Retina (tissue), 1 donor: Measurements from ENCODE around the gene TNNI3K.
"Not testable (repeated sequence)": the region's sequence is repeated elsewhere in the genome, so short reads cannot be mapped to it uniquely, and the experiment has no call there.

Source experiments
- DNase-seq: peaks from one replicate; pipeline ENCODE4 v3.0.0-alpha.2; 2016

TNNI3K gene

GRCh38 chr1:74235153-74235552 is at the start of gene TNNI3K:
Gene TNNI3K, plus strand, starts transcription at chr1:74235387. Its CDS starts 65 bp downstream, at chr1:74235452.
- DNase-seq: no peak

- no peak for DNase-seq
These were observed 41.3 kb upstream of the TNNI3K start for GRCh38 chr1:74193908-74194307.

- no peak for DNase-seq
These were observed 39.8 kb upstream of the TNNI3K start for GRCh38 chr1:74195339-74195738.

GRCh38 chr1:74197255-74197654 is 37.9 kb upstream of the TNNI3K start:
- no peak for DNase-seq

GRCh38 chr1:74197657-74198552 is 37.3 kb upstream of the TNNI3K start, which contains the start of the genes FPGT and LRRIQ3:
Gene FPGT, plus strand, starts transcription at chr1:74198242. Its CDS starts 37 bp downstream, at chr1:74198279.
Gene LRRIQ3, minus strand, starts transcription at chr1:74198176. Its CDS starts 14,492 bp downstream, at chr1:74183684.
- DNase-seq: peak; percentile 97

GRCh38 chr1:74199504-74199903 is 35.7 kb upstream of the TNNI3K start:
- no peak for DNase-seq

GRCh38 chr1:74205266-74205665 is 29.9 kb upstream of the TNNI3K start:
- DNase-seq: no peak

GRCh38 chr1:74215229-74215628 is 20.0 kb upstream of the TNNI3K start:
- no peak for DNase-seq

GRCh38 chr1:74222701-74223100 is 12.5 kb upstream of the TNNI3K start:
- no peak for DNase-seq

GRCh38 chr1:74223453-74223852 is 11.7 kb upstream of the TNNI3K start:
- no peak for DNase-seq

GRCh38 chr1:74236440-74236839 is 1.3 kb downstream of the TNNI3K start:
- DNase-seq: no peak

GRCh38 chr1:74237035-74237434 is 1.8 kb downstream of the TNNI3K start:
- DNase-seq: no peak

GRCh38 chr1:74237787-74238186 is 2.6 kb downstream of the TNNI3K start:
- no peak for DNase-seq

- no peak for DNase-seq
These were observed 10.1 kb downstream of the TNNI3K start for GRCh38 chr1:74245168-74245772.

- no peak for DNase-seq
These were observed 11.1 kb downstream of the TNNI3K start for GRCh38 chr1:74246315-74246714.

GRCh38 chr1:74247881-74248528 is 12.8 kb downstream of the TNNI3K start:
- no peak for DNase-seq

GRCh38 chr1:74253243-74253824 is 18.1 kb downstream of the TNNI3K start:
- not testable (repeated sequence) for DNase-seq

- DNase-seq: no peak
These were observed 30.8 kb downstream of the TNNI3K start for GRCh38 chr1:74266001-74266400.

- DNase-seq: no peak
These were observed 36.3 kb downstream of the TNNI3K start for GRCh38 chr1:74271503-74271902.

GRCh38 chr1:74280642-74281396 is 45.6 kb downstream of the TNNI3K start:
- DNase-seq: no peak

- DNase-seq: no peak
These were observed 51.2 kb downstream of the TNNI3K start for GRCh38 chr1:74286414-74286813.

- no peak for DNase-seq
These were observed 79.3 kb downstream of the TNNI3K start for GRCh38 chr1:74314438-74314837.
